A673 (cell line): ENCODE data around the gene POLE2.

Experiments used
- CTCF ChIP-seq: fragments of 300-800, 200-600 bp; sonication (generic); conservative IDR thresholded peaks from 2 replicates; pipeline ENCODE4 v1.5.1; 2017; ENCODE audit warnings: low read depth, mild to moderate bottlenecking, antibody characterized with exemption, low read length, moderate library complexity, mixed read lengths
- EZH2 ChIP-seq: fragments of 200-600 bp; sonication (generic); IDR thresholded peaks from 2 replicates; pipeline ENCODE4 v1.6.1; 2017; ENCODE audit warnings: borderline replicate concordance, low read depth, mild to moderate bottlenecking, mixed read lengths, antibody characterized with exemption, low read length; ENCODE audit not compliant: poor library complexity, severe bottlenecking

GRCh38 chr14:49702725-49703124 lies 14.7 kb upstream of the POLE2 start:
- TF ChIP-seq CTCF, result no peak
- no peak for TF ChIP-seq EZH2
